Endodermal cell (in vitro differentiated cells): ENCODE measurements around the gene DENND5B. TPM values are rescaled to one million over a fixed set of nuclear protein-coding genes. Genes with fewer than 3 reads are reported as not detected.

ENCODE experiments used
- DNase-seq: peaks from one replicate; pipeline ENCODE4 v3.0.0-alpha.2; 2017
- H3K27ac ChIP-seq: 2 replicates; pipeline ENCODE4 v1.5.1; 2013; ENCODE audit warnings: mild to moderate bottlenecking, low read depth, low read length, moderate library complexity
- H3K27me3 ChIP-seq: 2 replicates; pipeline ENCODE4 v1.6.1; 2013; ENCODE audit warnings: mild to moderate bottlenecking, low read length, moderate library complexity; ENCODE audit not compliant: insufficient read depth, control insufficient read depth, poor library complexity, severe bottlenecking
- H3K36me3 ChIP-seq: 2 replicates; pipeline ENCODE4 v1.7.0; 2013; ENCODE audit warnings: mild to moderate bottlenecking, low read length, moderate library complexity; ENCODE audit not compliant: control insufficient read depth, insufficient read depth
- H3K4me1 ChIP-seq: one replicate; pipeline ENCODE4 v1.7.0; 2013; ENCODE audit warnings: low read length; ENCODE audit not compliant: control insufficient read depth, insufficient read depth
- H3K4me3 ChIP-seq: 2 replicates; pipeline ENCODE4 v1.5.1; 2013; ENCODE audit warnings: mild to moderate bottlenecking, low read length, moderate library complexity
- H3K9ac ChIP-seq: 2 replicates; pipeline ENCODE4 v1.6.1; 2013; ENCODE audit warnings: mild to moderate bottlenecking, low read length, moderate library complexity; ENCODE audit not compliant: poor library complexity, severe bottlenecking; ENCODE audit errors: extremely low read depth
- H3K9me3 ChIP-seq: 2 replicates; pipeline ENCODE4 v1.6.1; 2013; ENCODE audit warnings: mild to moderate bottlenecking, low read length, moderate library complexity; ENCODE audit not compliant: control insufficient read depth
- H3K27ac Mint-ChIP-seq: 2 replicates; pipeline ENCODE4 v1.8.0; 2020; ENCODE audit warnings: mixed read lengths
- H3K27me3 Mint-ChIP-seq: 2 replicates; pipeline ENCODE4 v1.8.0; 2021; ENCODE audit warnings: mild to moderate bottlenecking, mixed read lengths; ENCODE audit not compliant: insufficient read depth
- H3K36me3 Mint-ChIP-seq: 2 replicates; pipeline ENCODE4 v1.8.0; 2020; ENCODE audit warnings: low read depth, mixed read lengths
- H3K4me1 Mint-ChIP-seq: 2 replicates; pipeline ENCODE4 v1.8.0; 2020; ENCODE audit warnings: mixed read lengths
- H3K4me3 Mint-ChIP-seq: 2 replicates; pipeline ENCODE4 v1.8.0; 2020; ENCODE audit warnings: mild to moderate bottlenecking, moderate library complexity, mixed read lengths
- H3K9me3 Mint-ChIP-seq: 2 replicates; pipeline ENCODE4 v1.8.0; 2020; ENCODE audit warnings: mild to moderate bottlenecking, mixed read lengths
- WGBS, 2 experiments: methylation state at CpG; one replicate each; pipeline versions ENCODE4 v1.1.5 to v1.1.7; 2013; ENCODE audit warnings: missing lambda C conversion rate in 2 of 2, mixed read lengths in 1 of 2; ENCODE audit not compliant: insufficient coverage in 1 of 2, insufficient read length in 1 of 2; 5-methylcytosine and 5-hydroxymethylcytosine counted together
- total RNA-seq, 2 donors: library from RNA; stranded (reverse); fragmentation: NEBNext Ultra II Directional in 1 of 2; extraction: Animal tissue kit (Norgen Biotek cat#: 25700) in 1 of 2; gene quantifications; 2 replicates in 1 of 2; 3 replicates in 1 of 2; pipeline ENCODE4 v1.2.1, GENCODE V29; 2021
- TF ChIP-seq, protein P1 (sequence below): fragments of 200-600 bp; sonication (generic); conservative IDR thresholded peaks from 2 replicates; pipeline ENCODE4 v1.5.0; 2021; ENCODE audit warnings: antibody characterized with exemption, mild to moderate bottlenecking

DENND5B gene
- total RNA-seq, 2 donors from 2014 or later = 24.5 to 34.2 TPM

GRCh38 chr12:31412292-31412801, 178.6 kb downstream of the DENND5B start:
- Mint-ChIP-seq H3K4me3 (no peak overlapping the region), H3K27me3 (no peaks in the 10 kb centered on the region), H3K27ac (no peak overlapping the region), H3K36me3 (peaks cover 33% of the 10 kb centered on the region), H3K4me1 (peaks cover 4% of the 10 kb centered on the region), H3K9me3 (no peaks in the 10 kb centered on the region)
- TF ChIP-seq, protein P1, sequence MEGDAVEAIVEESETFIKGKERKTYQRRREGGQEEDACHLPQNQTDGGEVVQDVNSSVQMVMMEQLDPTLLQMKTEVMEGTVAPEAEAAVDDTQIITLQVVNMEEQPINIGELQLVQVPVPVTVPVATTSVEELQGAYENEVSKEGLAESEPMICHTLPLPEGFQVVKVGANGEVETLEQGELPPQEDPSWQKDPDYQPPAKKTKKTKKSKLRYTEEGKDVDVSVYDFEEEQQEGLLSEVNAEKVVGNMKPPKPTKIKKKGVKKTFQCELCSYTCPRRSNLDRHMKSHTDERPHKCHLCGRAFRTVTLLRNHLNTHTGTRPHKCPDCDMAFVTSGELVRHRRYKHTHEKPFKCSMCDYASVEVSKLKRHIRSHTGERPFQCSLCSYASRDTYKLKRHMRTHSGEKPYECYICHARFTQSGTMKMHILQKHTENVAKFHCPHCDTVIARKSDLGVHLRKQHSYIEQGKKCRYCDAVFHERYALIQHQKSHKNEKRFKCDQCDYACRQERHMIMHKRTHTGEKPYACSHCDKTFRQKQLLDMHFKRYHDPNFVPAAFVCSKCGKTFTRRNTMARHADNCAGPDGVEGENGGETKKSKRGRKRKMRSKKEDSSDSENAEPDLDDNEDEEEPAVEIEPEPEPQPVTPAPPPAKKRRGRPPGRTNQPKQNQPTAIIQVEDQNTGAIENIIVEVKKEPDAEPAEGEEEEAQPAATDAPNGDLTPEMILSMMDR = no peak
- H3K27me3 ChIP-seq = no peaks in the 10 kb centered on the region
- DNase-seq = peak; percentile 75
- no peak overlapping the region for H3K27ac ChIP-seq
- no peak overlapping the region for H3K4me3 ChIP-seq
- no peak overlapping the region for H3K9ac ChIP-seq
- peaks cover 3% of the 10 kb centered on the region for H3K4me1 ChIP-seq
- no peaks in the 10 kb centered on the region for H3K9me3 ChIP-seq
- H3K36me3 ChIP-seq = peaks cover 4% of the 10 kb centered on the region
- 54 to 85% methylated on average over 4 to 7 of the region's 7 CpGs for WGBS, 2 experiments

GRCh38 chr12:31408763-31409162, 182.2 kb downstream of the DENND5B start:
- H3K4me3 Mint-ChIP-seq = no peak overlapping the region
- TF ChIP-seq, protein P1 = no peak
- Histone ChIP-seq H3K27me3 (no peaks in the 10 kb centered on the region), H3K27ac (no peak overlapping the region), H3K9ac (no peak overlapping the region), H3K4me3 (no peak overlapping the region), H3K4me1 (peaks cover 3% of the 10 kb centered on the region), H3K9me3 (no peaks in the 10 kb centered on the region), H3K36me3 (peaks cover 4% of the 10 kb centered on the region)
- DNase-seq = no peak
- peaks cover 18% of the 10 kb centered on the region for H3K36me3 Mint-ChIP-seq
- WGBS, 2 experiments = 72 to 84% methylated on average over 3 to 4 of the region's 4 CpGs
- peaks cover 4% of the 10 kb centered on the region for H3K4me1 Mint-ChIP-seq
- no peaks in the 10 kb centered on the region for H3K27me3 Mint-ChIP-seq
- H3K9me3 Mint-ChIP-seq = no peaks in the 10 kb centered on the region
- H3K27ac Mint-ChIP-seq = peak overlapping the region; percentile 62

DNA sequence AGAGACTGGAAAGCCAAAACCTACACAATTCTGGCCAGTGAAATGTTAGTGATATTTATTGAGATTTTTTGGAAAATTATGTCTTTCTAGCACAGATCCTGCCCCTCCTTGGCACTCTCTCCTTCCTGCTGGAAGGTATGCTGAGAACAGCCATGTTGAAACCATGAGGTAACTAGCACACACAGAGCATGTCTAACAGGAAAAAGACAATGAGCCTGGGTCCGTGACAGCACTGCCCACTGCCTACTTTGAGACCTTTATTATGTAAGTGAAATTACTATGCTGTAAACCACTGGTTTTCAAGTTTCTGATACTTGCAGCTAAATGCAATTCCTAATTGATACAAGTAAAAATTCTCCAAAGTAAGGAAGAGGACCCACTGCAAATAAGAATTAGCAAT, 183.4 kb downstream of the DENND5B start:
- Mint-ChIP-seq H3K27me3 (no peaks in the 10 kb centered on the region), H3K27ac (peak overlapping the region; percentile 64), H3K4me3 (no peak overlapping the region), H3K36me3 (peaks cover 12% of the 10 kb centered on the region), H3K4me1 (peaks cover 6% of the 10 kb centered on the region), H3K9me3 (no peaks in the 10 kb centered on the region)
- Histone ChIP-seq H3K36me3 (no peaks in the 10 kb centered on the region), H3K27me3 (no peaks in the 10 kb centered on the region), H3K4me1 (peaks cover 2% of the 10 kb centered on the region), H3K4me3 (no peak overlapping the region), H3K27ac (no peak overlapping the region), H3K9ac (no peak overlapping the region), H3K9me3 (no peaks in the 10 kb centered on the region)
- TF ChIP-seq, protein P1 = no peak
- DNase-seq = no peak
- WGBS, 2 experiments = 80% methylated on average over 1 of the region's 1 CpG; no CpG with 5 or more reads in 1 of the 2 experiments
